NCI-H1436 (cell line): ENCODE measurements around the gene ETDC.

ENCODE experiments used
- DNase-seq: peaks from one replicate; lab custom pipeline; 2025; lab: John Stamatoyannopoulos, UW

The ETDC gene

GRCh38 chrX:135346975-135347374 is 37.7 kb downstream of the ETDC start:
- no peak for DNase-seq

GRCh38 chrX:135347381-135348016 is 38.2 kb downstream of the ETDC start:
- no peak for DNase-seq

DNA sequence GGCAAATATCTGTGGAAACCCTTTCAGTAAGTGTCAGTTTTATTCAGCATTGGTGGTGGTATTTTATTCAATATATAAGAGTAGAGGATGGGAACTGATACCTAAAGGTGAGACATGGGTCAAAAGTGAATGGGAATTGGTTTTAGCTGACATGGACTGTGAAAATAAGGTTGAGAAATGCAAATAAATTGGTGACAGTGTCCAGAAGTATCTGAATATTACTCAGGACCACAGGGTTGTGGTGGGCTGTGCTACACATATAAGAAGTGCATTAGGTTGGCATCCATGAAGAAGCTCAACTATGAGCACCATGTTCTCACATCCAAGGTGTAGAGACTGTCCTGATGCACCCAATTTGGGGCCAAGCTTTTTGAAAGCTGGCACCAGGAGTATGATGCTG is 45.0 kb downstream of the ETDC start:
- DNase-seq, result no peak
